PFSK-1 (cell line): ENCODE measurements around the gene FZR1.

ENCODE experiments used
- FOXP2 ChIP-seq: optimal IDR thresholded peaks from 2 replicates; pipeline ENCODE3; 2011; ENCODE audit warnings: borderline replicate concordance, control low read depth, inconsistent platforms; ENCODE audit not compliant: insufficient read depth; ENCODE audit errors: extremely low read length, extremely low read depth
- POLR2AphosphoS5 ChIP-seq: IDR thresholded peaks from 2 replicates; pipeline ENCODE4 v1.6.1; 2012; ENCODE audit warnings: low read depth, mild to moderate bottlenecking, control low read depth, low read length, moderate library complexity
- SIN3A ChIP-seq: IDR thresholded peaks from 2 replicates; pipeline ENCODE4 v1.6.1; 2012; ENCODE audit warnings: mild to moderate bottlenecking, low read length, moderate library complexity, borderline replicate concordance; ENCODE audit not compliant: insufficient read depth
- TAF1 ChIP-seq: IDR thresholded peaks from 2 replicates; pipeline ENCODE4 v1.6.1; 2012; ENCODE audit warnings: low read length, control low read depth, borderline replicate concordance; ENCODE audit not compliant: insufficient read depth
- TF ChIP-seq, protein P1 (sequence below), 2 experiments: IDR thresholded peaks; 2 replicates each; pipeline versions ENCODE4 v1.6.1 to v1.8.0; 2011 to 2012; ENCODE audit warnings: low read depth in 2 of 2, low read length in 2 of 2, control low read depth in 1 of 2, inconsistent platforms in 1 of 2, mild to moderate bottlenecking in 1 of 2, moderate library complexity in 1 of 2; ENCODE audit not compliant: insufficient read depth in 1 of 2

Gene FZR1

DNA sequence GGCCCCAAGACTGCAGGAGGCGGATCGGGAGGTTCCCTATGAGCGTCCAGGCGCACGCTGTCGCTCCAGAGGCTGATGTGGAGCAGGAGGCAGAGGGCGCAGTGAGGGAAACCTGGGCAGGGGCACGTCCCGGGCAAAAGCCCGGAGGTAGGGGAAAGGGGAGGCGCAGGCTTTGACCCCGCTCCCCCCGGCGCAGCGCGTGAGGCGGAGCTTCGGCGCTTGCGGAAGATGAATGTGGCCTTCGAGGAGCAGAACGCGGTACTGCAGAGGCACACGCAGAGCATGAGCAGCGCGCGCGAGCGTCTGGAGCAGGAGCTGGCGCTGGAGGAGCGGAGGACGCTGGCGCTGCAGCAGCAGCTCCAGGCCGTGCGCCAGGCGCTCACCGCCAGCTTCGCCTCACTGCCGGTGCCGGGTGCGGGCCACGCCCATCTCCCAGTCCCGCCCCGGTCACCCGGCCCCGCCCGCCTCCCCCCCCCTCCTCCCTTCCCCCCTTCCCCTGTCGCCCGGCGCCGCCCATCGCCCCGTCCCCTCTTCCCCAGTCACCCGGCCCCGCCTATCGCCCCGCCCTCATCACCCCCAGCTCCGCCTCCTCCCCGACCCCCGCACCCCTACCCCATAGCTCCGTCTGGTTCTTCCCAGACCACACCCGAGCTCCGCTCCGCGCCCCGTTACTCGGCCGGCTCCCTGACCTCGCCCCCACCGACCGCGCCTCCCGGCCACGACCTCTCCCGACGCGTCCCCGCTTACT is 70.8 kb downstream of the FZR1 start:
- TF ChIP-seq TAF1 (no peak), FOXP2 (no peak), POLR2AphosphoS5 (no peak), SIN3A (no peak)
- TF ChIP-seq, protein P1, sequence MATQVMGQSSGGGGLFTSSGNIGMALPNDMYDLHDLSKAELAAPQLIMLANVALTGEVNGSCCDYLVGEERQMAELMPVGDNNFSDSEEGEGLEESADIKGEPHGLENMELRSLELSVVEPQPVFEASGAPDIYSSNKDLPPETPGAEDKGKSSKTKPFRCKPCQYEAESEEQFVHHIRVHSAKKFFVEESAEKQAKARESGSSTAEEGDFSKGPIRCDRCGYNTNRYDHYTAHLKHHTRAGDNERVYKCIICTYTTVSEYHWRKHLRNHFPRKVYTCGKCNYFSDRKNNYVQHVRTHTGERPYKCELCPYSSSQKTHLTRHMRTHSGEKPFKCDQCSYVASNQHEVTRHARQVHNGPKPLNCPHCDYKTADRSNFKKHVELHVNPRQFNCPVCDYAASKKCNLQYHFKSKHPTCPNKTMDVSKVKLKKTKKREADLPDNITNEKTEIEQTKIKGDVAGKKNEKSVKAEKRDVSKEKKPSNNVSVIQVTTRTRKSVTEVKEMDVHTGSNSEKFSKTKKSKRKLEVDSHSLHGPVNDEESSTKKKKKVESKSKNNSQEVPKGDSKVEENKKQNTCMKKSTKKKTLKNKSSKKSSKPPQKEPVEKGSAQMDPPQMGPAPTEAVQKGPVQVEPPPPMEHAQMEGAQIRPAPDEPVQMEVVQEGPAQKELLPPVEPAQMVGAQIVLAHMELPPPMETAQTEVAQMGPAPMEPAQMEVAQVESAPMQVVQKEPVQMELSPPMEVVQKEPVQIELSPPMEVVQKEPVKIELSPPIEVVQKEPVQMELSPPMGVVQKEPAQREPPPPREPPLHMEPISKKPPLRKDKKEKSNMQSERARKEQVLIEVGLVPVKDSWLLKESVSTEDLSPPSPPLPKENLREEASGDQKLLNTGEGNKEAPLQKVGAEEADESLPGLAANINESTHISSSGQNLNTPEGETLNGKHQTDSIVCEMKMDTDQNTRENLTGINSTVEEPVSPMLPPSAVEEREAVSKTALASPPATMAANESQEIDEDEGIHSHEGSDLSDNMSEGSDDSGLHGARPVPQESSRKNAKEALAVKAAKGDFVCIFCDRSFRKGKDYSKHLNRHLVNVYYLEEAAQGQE (IDR thresholded peaks at IDR 0.05; ENCODE audit: insufficient read depth in 1 of 2, low read depth in 2 of 2, low read length in 2 of 2) = no peak

DNA sequence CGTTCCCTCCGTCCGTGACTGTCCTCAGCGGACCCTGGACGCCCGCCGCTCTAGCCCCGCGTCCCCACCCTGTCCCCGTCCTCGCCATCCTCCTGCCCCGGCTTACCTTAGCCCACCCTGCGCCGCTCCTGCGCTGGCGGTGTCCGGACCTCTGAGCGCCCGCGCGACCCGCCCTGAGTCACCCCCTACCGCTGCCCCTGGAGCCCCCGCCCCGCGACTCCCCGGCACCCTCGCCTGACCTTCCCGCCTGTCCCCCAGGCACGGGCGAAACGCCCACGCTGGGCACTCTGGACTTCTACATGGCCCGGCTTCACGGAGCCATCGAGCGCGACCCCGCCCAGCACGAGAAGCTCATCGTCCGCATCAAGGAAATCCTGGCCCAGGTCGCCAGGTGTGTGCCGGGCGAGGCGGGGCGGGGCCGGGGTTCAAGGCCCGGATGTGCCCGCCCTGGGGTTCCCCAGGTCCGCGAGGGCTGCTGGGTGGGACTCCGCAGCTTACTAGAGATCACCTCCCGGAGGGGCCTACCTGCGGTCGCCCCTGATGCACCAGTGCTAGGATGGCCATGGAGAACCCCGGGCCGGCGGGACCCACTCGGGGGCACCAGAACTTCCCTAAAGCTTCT is 71.7 kb downstream of the FZR1 start:
- TF ChIP-seq TAF1 = no peak
- no peak for TF ChIP-seq SIN3A
- TF ChIP-seq, protein P1 (IDR thresholded peaks at IDR 0.05; ENCODE audit: insufficient read depth in 1 of 2, low read depth in 2 of 2, low read length in 2 of 2) = no peak
- no peak for TF ChIP-seq POLR2AphosphoS5
- no peak for TF ChIP-seq FOXP2

DNA sequence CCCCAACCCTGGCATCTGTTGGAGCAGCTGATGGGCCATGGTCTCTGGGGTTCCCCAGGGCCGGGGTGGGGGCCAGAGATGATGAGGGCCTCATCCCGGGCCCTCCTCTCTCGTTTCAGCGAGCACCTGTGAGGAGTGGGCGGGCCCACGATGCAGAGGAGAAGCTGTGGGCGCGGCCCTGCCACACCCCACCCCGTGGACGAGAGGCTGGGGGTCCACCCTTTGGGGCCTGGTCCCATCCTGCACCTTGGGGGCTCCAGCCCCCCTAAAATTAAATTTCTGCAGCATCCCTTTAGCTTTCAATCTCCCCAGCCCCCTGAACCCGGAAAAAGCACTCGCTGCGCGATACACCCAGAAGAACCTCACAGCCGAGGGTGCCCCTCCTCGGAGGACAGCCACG is 72.3 kb downstream of the FZR1 start:
- TF ChIP-seq POLR2AphosphoS5 (no peak), FOXP2 (no peak), TAF1 (no peak), SIN3A (no peak)
- TF ChIP-seq, protein P1 (IDR thresholded peaks at IDR 0.05; ENCODE audit: insufficient read depth in 1 of 2, low read depth in 2 of 2, low read length in 2 of 2) = no peak

DNA sequence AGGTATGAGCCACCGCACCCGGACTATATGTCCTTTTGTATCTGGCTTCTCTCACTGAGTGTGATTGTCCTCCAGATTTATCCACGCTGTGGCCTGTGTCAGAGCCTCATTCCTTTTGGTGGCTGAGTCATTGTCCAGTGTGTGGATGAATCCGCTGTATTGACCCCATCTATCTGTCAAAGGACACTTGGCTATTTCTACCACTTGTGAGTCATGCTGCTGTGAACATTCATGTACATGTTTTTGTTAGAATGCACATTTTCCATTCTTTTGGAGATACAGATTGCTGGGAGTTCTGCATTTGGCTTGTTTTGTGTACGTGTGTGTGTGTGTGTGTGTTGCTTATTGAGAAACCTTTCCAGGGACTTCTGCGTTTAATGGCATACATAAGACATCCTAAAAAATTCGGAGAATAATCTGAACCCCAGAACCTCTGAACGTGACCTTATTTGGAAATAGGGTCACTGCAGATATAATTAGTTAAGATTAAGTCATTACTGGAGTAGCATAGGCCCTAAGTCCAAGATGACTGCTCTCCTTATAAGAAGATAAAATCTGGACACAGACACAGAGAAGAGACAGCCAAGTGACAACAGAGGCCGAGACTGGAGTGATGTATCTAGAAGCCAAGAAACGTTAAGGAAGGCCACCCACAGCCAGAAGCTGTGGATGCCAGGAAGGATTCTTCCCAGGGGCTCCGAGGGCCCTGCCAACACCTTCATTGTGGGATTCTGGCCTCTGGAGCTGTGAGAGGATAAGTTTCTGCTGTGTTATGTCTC is 74.2 kb downstream of the FZR1 start:
- TF ChIP-seq, protein P1 (IDR thresholded peaks at IDR 0.05; ENCODE audit: insufficient read depth in 1 of 2, low read depth in 2 of 2, low read length in 2 of 2) = no peak
- no peak for TF ChIP-seq FOXP2
- TF ChIP-seq TAF1 = no peak
- TF ChIP-seq POLR2AphosphoS5 = no peak
- TF ChIP-seq SIN3A = no peak
